OCI-LY1 (cell line): ENCODE measurements around the gene HELB.

Experiments
- CTCF ChIP-seq: fragments of 200-600 bp; sonication (generic), shearing (Covaris generic); IDR thresholded peaks from 2 replicates; pipeline ENCODE4 v1.5.1; 2017; ENCODE audit warnings: mild to moderate bottlenecking, antibody characterized with exemption, low read length, moderate library complexity, mixed read lengths
- EZH2 ChIP-seq: fragments of 200-600 bp; sonication (generic), shearing (Covaris generic); IDR thresholded peaks from 2 replicates; pipeline ENCODE4 v1.8.0; 2017; ENCODE audit warnings: borderline replicate concordance, mixed run types, mild to moderate bottlenecking, antibody characterized with exemption, low read length, moderate library complexity, mixed read lengths

- TF ChIP-seq CTCF = no peak
- no peak for TF ChIP-seq EZH2
These were observed 69.7 kb downstream of the HELB start for GRCh38 chr12:66371982-66372381.
